ENCODE measurements around the gene GIT2.
"Not testable (repeated sequence)": the region's sequence is repeated elsewhere in the genome, so short reads cannot be mapped to it uniquely, and the experiment has no call there.

The GIT2 gene

GRCh38 chr12:109940339-109940923 is 55.7 kb downstream of the GIT2 start:
- DNase-seq: no peak

GRCh38 chr12:109939504-109939903 is 56.7 kb downstream of the GIT2 start:
- no peak for DNase-seq

- no peak for DNase-seq
Measured at GRCh38 chr12:109938947-109939346, 57.2 kb downstream of the GIT2 start.

GRCh38 chr12:109937371-109937770 is 58.8 kb downstream of the GIT2 start:
- no peak for DNase-seq

GRCh38 chr12:109934026-109934425 is 62.1 kb downstream of the GIT2 start:
- DNase-seq: no peak

GRCh38 chr12:109932878-109933503 is 63.2 kb downstream of the GIT2 start:
- DNase-seq: no peak

- DNase-seq: no peak
Measured at GRCh38 chr12:109931143-109931542, 65.0 kb downstream of the GIT2 start.

- DNase-seq: no peak
Measured at GRCh38 chr12:109930028-109930800, 66.0 kb downstream of the GIT2 start.

- not testable (repeated sequence) for DNase-seq
Measured at GRCh38 chr12:109929326-109929725, 66.8 kb downstream of the GIT2 start.

GRCh38 chr12:109928058-109928656 is 68.0 kb downstream of the GIT2 start:
- DNase-seq: no peak

- DNase-seq: no peak
Measured at GRCh38 chr12:109927622-109928021, 68.5 kb downstream of the GIT2 start.

GRCh38 chr12:109926488-109927210 is 69.5 kb downstream of the GIT2 start:
- DNase-seq: no peak

GRCh38 chr12:109926016-109926415 is 70.2 kb downstream of the GIT2 start:
- no peak for DNase-seq

GRCh38 chr12:109925185-109925840 is 70.9 kb downstream of the GIT2 start:
- DNase-seq: no peak

- DNase-seq: no peak
Measured at GRCh38 chr12:109923481-109924245, 72.5 kb downstream of the GIT2 start.

- DNase-seq: no peak
Measured at GRCh38 chr12:109923038-109923437, 73.1 kb downstream of the GIT2 start.

- DNase-seq: no peak
Measured at GRCh38 chr12:109921982-109922381, 74.2 kb downstream of the GIT2 start.

- no peak for DNase-seq
Measured at GRCh38 chr12:109920261-109920780, 75.8 kb downstream of the GIT2 start.

GRCh38 chr12:109919456-109919855 is 76.7 kb downstream of the GIT2 start:
- DNase-seq: no peak

- DNase-seq: no peak
Measured at GRCh38 chr12:109916045-109916444, 80.1 kb downstream of the GIT2 start.
